Smooth muscle cell of the umbilical artery (primary cell): ENCODE measurements around the gene A1CF. TPM values are rescaled to one million over a fixed set of nuclear protein-coding genes. Genes with fewer than 3 reads are reported as not detected.

Experiments
- total RNA-seq: library from RNA; depleted of rRNA; stranded (reverse); fragments of >200 nt; gene quantifications from 2 replicates; pipeline ENCODE4 v1.2.3, GENCODE V29; 2014

Gene A1CF
- not detected in 2 replicates for total RNA-seq

GRCh38 chr10:50885097-50885859 is at the start of gene A1CF:
Gene A1CF (minus strand): TSS chr10:50885627. CDS start chr10:50859940, 25,687 bp downstream.

Other genes starting within 250 kb of the A1CF start
- gene ASAH2B, start 145.7 kb downstream of the A1CF start, total RNA-seq: 3.3 and 4.3 TPM in 2 replicates
- gene PRKG1, start 188.9 kb upstream of the A1CF start, total RNA-seq: 40.7 and 57.0 TPM in 2 replicates